Omental fat pad (tissue), 4 donors: ENCODE results near the gene TTC7B. TPM values are rescaled to one million over a fixed set of nuclear protein-coding genes. Genes with fewer than 3 reads are reported as not detected.
A peak's percentile ranks its signal among the peaks of the same experiment; 100 is the strongest.

Experiments
- ATAC-seq: fragments of 150-250 bp; one replicate; pipeline ENCODE4 v1.9.1; 2016; ENCODE audit warnings: mild to moderate bottlenecking, moderate library complexity; ENCODE audit not compliant: low FRiP score
- DNase-seq: peaks from one replicate; pipeline ENCODE4 v3.0.0-alpha.2; 2019; ENCODE audit warnings: low spot score
- total RNA-seq, 4 donors: library from RNA; depleted of rRNA; stranded (reverse); fragments of >200 nt; gene quantifications; one replicate each; pipeline ENCODE4 v1.1.0, GENCODE V29; 2016
- TF ChIP-seq, protein P1 (sequence below), 3 donors: fragments of 450-650 bp; IDR thresholded peaks; one replicate each; pipeline ENCODE4 v1.5.1; 2016 to 2017; ENCODE audit warnings: antibody characterized with exemption in 3 of 3, mild to moderate bottlenecking in 3 of 3, moderate library complexity in 2 of 3

The TTC7B gene
- total RNA-seq, 4 donors from 2014 or later: 31.9 to 56.3 (median 38.4) TPM

DNA sequence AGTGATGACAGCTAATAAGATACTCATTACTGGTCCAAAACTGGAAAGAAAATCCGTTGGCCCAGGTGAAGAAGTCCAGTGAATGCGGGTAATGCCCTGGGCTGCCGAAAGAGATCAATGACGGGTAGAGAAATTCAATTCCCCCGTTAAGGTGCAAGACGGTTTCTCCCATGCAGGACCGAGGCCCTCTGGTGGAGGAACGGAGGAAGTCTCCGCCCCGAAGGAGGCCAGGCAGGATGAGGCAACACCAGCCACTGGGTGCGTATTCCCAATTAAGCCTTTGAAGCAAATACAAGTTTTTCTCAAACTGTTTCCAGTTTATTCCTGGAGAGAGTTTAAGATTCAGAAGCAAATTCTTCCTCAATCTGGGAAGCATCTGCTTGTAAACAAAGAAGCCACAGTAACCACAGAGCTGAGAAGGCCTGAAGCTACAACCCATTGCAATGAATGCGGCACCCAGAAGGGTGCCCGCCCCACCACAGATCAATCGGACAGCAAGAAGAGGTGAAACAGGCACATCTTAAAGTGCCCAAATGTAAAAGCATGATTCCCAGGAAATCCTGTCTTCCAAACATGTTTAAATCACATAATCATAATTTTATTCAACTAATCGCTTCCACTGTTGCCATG lies 118.5 kb downstream of the TTC7B start:
- DNase-seq (no peak), ATAC-seq (peak; percentile 80)
- TF ChIP-seq, protein P1, sequence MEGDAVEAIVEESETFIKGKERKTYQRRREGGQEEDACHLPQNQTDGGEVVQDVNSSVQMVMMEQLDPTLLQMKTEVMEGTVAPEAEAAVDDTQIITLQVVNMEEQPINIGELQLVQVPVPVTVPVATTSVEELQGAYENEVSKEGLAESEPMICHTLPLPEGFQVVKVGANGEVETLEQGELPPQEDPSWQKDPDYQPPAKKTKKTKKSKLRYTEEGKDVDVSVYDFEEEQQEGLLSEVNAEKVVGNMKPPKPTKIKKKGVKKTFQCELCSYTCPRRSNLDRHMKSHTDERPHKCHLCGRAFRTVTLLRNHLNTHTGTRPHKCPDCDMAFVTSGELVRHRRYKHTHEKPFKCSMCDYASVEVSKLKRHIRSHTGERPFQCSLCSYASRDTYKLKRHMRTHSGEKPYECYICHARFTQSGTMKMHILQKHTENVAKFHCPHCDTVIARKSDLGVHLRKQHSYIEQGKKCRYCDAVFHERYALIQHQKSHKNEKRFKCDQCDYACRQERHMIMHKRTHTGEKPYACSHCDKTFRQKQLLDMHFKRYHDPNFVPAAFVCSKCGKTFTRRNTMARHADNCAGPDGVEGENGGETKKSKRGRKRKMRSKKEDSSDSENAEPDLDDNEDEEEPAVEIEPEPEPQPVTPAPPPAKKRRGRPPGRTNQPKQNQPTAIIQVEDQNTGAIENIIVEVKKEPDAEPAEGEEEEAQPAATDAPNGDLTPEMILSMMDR (IDR thresholded peaks at IDR 0.05): peak in 2 of 3 donors; percentile 6 to 60

DNA sequence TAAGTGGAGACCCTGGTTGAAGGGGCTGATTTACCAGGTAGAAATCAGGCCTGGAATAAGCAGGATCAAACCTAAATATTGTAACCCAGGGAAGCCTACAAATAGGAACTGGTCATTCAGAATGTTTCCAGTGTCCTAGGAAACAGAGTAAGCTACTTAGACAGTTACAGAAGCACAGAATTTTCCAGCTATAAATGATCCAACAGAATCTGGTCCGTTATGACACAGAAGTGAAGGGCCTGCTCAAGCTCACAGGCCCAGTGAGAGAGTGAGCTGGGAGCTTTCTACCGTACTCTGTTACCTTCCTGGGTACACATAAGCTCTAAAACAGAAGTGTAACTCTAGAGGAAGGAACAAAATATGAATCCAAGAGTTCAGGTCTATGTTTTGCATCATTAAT lies 119.1 kb downstream of the TTC7B start:
- ATAC-seq (no peak), DNase-seq (no peak)
- TF ChIP-seq, protein P1 (IDR thresholded peaks at IDR 0.05): no peak

DNA sequence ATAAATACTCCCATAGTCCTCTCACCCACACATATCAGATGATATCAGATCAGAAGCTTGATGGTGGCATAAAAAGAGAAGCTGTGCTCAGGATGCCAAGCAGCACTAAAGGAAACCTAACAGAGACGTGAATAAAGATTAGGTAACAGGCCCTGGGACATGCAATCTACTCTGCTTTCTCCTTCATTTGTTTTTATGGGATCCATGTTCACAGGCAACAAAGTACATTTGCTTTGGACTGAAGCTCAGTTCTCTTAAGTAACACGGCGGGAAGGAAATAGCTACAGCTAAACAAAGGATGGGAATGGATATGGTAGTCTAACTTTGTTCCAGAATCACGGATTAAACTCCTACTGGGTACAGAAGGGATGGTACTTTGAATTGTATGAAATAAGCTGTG lies 119.5 kb downstream of the TTC7B start:
- DNase-seq (no peak), ATAC-seq (no peak)
- TF ChIP-seq, protein P1 (IDR thresholded peaks at IDR 0.05): no peak

DNA sequence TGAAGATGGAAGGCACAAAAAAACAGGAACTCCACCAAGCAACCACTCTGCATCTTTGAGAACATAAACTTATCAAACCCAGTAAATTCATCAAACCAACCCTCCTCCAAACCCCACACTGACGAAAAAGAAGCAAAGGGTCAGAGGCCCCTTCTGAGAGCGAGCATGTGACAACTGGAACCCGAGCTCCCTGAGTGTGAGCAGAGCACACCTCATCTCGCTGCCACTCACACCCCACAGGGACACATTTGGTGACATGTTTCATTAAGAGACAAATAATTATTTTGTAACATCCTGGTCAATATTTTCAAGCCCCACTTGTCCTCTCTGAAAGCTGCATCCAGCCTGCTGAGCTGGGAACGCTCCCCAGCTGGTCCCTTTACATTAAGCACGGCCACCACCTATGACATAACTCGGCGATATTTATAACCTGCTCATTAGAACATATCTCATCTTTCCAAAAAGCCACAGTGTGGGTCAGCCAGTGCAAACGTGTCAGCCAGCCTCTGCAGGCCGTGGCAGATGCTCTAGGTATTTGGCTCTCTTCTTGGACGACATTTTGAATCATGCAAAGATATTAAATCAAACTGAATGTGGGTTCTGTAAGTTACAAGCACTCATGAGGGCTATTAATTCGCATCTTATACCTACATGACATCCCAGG lies 120.1 kb downstream of the TTC7B start:
- DNase-seq (no peak), ATAC-seq (no peak)
- TF ChIP-seq, protein P1 (IDR thresholded peaks at IDR 0.05): no peak

DNA sequence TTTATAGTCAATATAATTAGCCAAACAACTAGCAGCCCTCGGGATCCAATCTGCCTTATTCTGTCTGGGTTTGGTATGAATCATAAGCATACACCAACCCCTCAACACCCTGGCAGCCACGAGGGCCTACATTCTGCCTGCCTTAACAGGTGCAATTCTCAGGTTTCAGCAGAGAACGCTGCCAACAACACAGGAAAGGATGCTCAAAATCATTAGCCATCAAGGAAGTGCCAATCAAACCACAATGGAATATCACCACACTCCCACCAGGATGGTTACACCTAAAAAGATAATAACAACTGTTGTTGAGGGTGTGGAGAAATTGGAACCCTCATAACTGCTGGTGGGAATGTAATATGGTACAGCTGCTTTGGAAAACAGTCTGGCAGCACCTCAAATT lies 122.8 kb downstream of the TTC7B start:
- ATAC-seq (no peak), DNase-seq (no peak)
- TF ChIP-seq, protein P1 (IDR thresholded peaks at IDR 0.05): no peak

DNA sequence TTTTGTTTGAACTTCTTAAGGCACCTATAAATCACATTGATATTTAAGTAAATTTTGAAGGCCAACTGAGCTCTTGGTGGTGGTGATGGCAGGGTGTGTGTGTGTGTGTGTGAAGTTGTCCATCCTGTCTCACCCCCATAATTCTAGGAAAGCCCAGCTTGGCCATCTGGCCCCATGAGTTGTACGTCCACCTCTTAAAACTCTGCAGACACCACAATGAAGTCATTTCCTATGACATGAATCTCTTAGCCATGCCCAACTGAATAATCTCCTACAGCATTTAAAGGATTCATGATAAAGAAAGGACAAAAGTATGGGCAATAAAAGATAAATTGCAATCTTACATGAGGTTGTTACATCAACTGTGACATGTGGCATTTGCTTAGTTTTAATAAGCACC lies 123.4 kb downstream of the TTC7B start:
- ATAC-seq (no peak), DNase-seq (no peak)
- TF ChIP-seq, protein P1 (IDR thresholded peaks at IDR 0.05): no peak

DNA sequence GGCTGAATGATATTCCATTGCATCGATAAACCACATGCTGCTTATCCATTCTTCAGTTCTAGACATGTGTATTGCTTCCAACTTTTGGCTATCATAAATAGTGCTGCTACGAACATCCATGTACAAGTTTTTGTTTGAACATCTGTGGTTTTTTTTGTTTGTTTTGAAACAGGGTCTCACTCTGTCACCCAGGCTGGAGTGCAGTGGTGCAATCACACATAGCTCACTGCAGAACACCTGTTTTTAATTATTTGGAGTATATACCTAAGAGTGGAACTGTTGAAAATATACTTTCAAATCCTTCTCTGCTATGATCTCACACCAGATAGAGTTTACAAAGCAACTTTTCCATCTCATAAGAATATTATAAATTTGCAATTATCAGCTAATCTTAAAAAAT lies 124.2 kb downstream of the TTC7B start:
- ATAC-seq: no peak
- no peak for DNase-seq
- TF ChIP-seq, protein P1 (IDR thresholded peaks at IDR 0.05): no peak
